H1 (cell line): ENCODE measurements around the gene FAM174B. TPM values are rescaled to one million over a fixed set of nuclear protein-coding genes. Genes with fewer than 3 reads are reported as not detected.

Experiments
- ATF3 ChIP-seq: IDR thresholded peaks from 2 replicates; pipeline ENCODE4 v1.6.1; 2011; ENCODE audit warnings: low read depth, mild to moderate bottlenecking, low read length; ENCODE audit not compliant: insufficient read depth
- BCL11A ChIP-seq, 2 experiments: IDR thresholded peaks; one replicate each; pipeline ENCODE4 v1.6.1; 2011; ENCODE audit warnings: low read depth in 2 of 2, low read length in 2 of 2, mild to moderate bottlenecking in 2 of 2
- CREB1 ChIP-seq: IDR thresholded peaks from 2 replicates; pipeline ENCODE4 v1.6.1; 2012; ENCODE audit warnings: inconsistent platforms
- CTBP2 ChIP-seq: IDR thresholded peaks from 2 replicates; pipeline ENCODE4 v1.7.0; 2011; ENCODE audit warnings: borderline replicate concordance, mild to moderate bottlenecking, moderate library complexity, mixed read lengths, low read length; ENCODE audit not compliant: insufficient read depth, insufficient read length
- GABPA ChIP-seq: IDR thresholded peaks from 2 replicates; pipeline ENCODE4 v1.6.1; 2011; ENCODE audit warnings: mild to moderate bottlenecking, low read length, moderate library complexity, borderline replicate concordance; ENCODE audit not compliant: insufficient read depth
- HDAC6 ChIP-seq: IDR thresholded peaks from one replicate; pipeline ENCODE4 v1.7.1; 2012; ENCODE audit warnings: low read depth, mild to moderate bottlenecking, inconsistent platforms, low read length, moderate library complexity
- KDM1A ChIP-seq: fragments of 200-600, 300-600 bp; sonication (generic); IDR thresholded peaks from 2 replicates; pipeline ENCODE4 v1.7.1; 2016; ENCODE audit warnings: mild to moderate bottlenecking, low read length, borderline replicate concordance
- MAFK ChIP-seq: IDR thresholded peaks from 2 replicates; pipeline ENCODE4 v1.6.1; 2012; ENCODE audit warnings: low read depth, mild to moderate bottlenecking, improper control_type of control experiment, low read length
- MAX ChIP-seq: IDR thresholded peaks from 2 replicates; pipeline ENCODE4 v1.6.1; 2012; ENCODE audit warnings: inconsistent platforms
- NANOG ChIP-seq: IDR thresholded peaks from 2 replicates; pipeline ENCODE4 v1.6.1; 2011; ENCODE audit warnings: low read length, low read depth, mild to moderate bottlenecking, inconsistent platforms; ENCODE audit not compliant: insufficient read depth, poor library complexity, severe bottlenecking
- POLR2AphosphoS5 ChIP-seq: IDR thresholded peaks from 2 replicates; pipeline ENCODE4 v1.6.1; 2011; ENCODE audit warnings: low read depth, low read length
- RAD21 ChIP-seq, 2 experiments: IDR thresholded peaks in 1 of 2; conservative IDR thresholded peaks in 1 of 2; 2 replicates each; pipeline ENCODE4 v1.6.1; 2011; ENCODE audit warnings: low read depth in 2 of 2, low read length in 2 of 2, improper control_type of control experiment in 1 of 2, inconsistent platforms in 1 of 2, mild to moderate bottlenecking in 1 of 2, moderate library complexity in 1 of 2
- RNF2 ChIP-seq: fragments of 200-900, 300-1000 bp; sonication (generic); IDR thresholded peaks from 2 replicates; pipeline ENCODE4 v1.7.1; 2016; ENCODE audit warnings: borderline replicate concordance, low read depth, mild to moderate bottlenecking, antibody characterized with exemption, low read length; ENCODE audit not compliant: poor library complexity, severe bottlenecking; ENCODE audit errors: missing control alignments
- RXRA ChIP-seq: IDR thresholded peaks from 2 replicates; pipeline ENCODE4 v1.6.1; 2011; ENCODE audit warnings: low read depth, mild to moderate bottlenecking, low read length, moderate library complexity; ENCODE audit not compliant: insufficient read depth
- SP2 ChIP-seq: IDR thresholded peaks from 2 replicates; pipeline ENCODE4 v1.6.1; 2012; ENCODE audit warnings: mild to moderate bottlenecking, low read length, inconsistent platforms
- TAF7 ChIP-seq: optimal IDR thresholded peaks from 2 replicates; pipeline ENCODE3; 2011; ENCODE audit warnings: low read depth, mild to moderate bottlenecking, inconsistent platforms, low read length, moderate library complexity, borderline replicate concordance
- TBP ChIP-seq: IDR thresholded peaks from 2 replicates; pipeline ENCODE4 v1.6.1; 2011; ENCODE audit warnings: low read depth, low read length, improper control_type of control experiment
- TEAD4 ChIP-seq: IDR thresholded peaks from 2 replicates; pipeline ENCODE4 v1.6.1; 2012; ENCODE audit warnings: low read depth, low read length, inconsistent platforms, mixed read lengths
- polyA plus RNA-seq, 7 experiments: library from polyadenylated mRNA; depleted of rRNA in 3 of 7; stranded (reverse) in 5 of 7; unstranded in 2 of 7; fragments of >200 nt in 5 of 7; fragments of 200-250 nt in 2 of 7; gene quantifications; 1 replicate in 5 of 7; 2 replicates in 1 of 7; 4 replicates in 1 of 7; pipeline versions ENCODE4 v1.2.1 to v1.2.3, GENCODE V29; 2011 to 2013; ENCODE audit warnings: missing spikeins in 2 of 7, mixed read lengths in 2 of 7
- total RNA-seq: library from RNA; stranded (reverse); fragmentation: NEBNext Ultra II Directional; extraction: Animal tissue kit (Norgen Biotek cat#: 25700); gene quantifications from 2 replicates; pipeline ENCODE4 v1.2.1, GENCODE V29; 2021
- TF ChIP-seq, protein P1 (sequence below): IDR thresholded peaks from 2 replicates; pipeline ENCODE4 v1.6.1; 2012; ENCODE audit warnings: low read length, inconsistent platforms

The FAM174B gene
- total and polyA plus RNA-seq, 2 of the 8 experiments (the other 6 are each of a cell fraction or from before 2014, with no cell fraction given), result 9.3 to 35.2 TPM

DNA sequence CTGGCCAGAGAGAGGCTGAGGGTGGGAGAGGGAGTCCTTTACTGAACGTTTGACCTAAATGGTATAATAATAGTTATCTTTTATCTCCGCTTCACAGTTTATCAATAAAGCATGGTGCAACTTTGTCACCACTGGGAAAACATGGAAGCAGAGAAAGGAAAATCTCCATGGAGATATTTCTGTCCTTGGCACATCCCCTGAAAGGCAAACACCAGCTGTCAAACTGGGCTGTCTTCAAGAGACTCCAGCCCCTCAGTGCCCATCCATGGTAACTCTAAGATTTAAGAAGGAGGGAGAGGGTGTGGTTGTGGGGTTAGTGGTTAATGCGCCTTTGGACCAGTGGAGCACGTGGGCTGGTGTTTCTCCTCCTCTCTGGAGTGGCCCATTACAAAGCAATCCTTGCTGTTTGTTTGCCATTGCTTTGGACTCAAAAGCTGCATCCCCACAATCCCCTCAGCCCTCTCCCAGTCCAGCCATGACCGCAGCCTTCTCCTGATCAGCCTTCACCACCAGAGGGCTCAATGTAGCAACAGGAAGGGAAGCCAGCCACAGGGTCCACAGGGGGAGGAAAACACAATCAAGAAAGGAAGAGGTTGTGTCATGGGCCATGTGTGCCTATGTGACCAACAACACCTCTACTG lies 38.2 kb upstream of the FAM174B start (continued):
- TF ChIP-seq BCL11A (IDR thresholded peaks at IDR 0.05; ENCODE audit: low read depth in 2 of 2, low read length in 2 of 2) (no peak), MAFK (no peak), KDM1A (no peak), NANOG (no peak), SP2 (no peak), TEAD4 (no peak), MAX (peak; percentile 38; the same call in 1 of the 2 replicates), POLR2AphosphoS5 (no peak), TAF7 (no peak), ATF3 (no peak), TBP (no peak), CTBP2 (no peak), CREB1 (0 out of 2 replicates have a peak, but pooled peaks have one; percentile 25), RXRA (no peak), RAD21 (IDR thresholded peaks at IDR 0.05 in 1 of 2, conservative IDR thresholded peaks at IDR 0.05 in 1 of 2; ENCODE audit: low read depth in 2 of 2, low read length in 2 of 2) (peak; percentile 69 to 82), GABPA (no peak), HDAC6 (no peak), RNF2 (no peak)
- TF ChIP-seq, protein P1, sequence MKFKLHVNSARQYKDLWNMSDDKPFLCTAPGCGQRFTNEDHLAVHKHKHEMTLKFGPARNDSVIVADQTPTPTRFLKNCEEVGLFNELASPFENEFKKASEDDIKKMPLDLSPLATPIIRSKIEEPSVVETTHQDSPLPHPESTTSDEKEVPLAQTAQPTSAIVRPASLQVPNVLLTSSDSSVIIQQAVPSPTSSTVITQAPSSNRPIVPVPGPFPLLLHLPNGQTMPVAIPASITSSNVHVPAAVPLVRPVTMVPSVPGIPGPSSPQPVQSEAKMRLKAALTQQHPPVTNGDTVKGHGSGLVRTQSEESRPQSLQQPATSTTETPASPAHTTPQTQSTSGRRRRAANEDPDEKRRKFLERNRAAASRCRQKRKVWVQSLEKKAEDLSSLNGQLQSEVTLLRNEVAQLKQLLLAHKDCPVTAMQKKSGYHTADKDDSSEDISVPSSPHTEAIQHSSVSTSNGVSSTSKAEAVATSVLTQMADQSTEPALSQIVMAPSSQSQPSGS, result no peak
